Spinal cord (tissue), 10 donors: ENCODE data around the gene PRLH. TPM values are rescaled to one million over a fixed set of nuclear protein-coding genes. Genes with fewer than 3 reads are reported as not detected.

ENCODE experiments used
- DNase-seq, 6 donors: peaks; one replicate each; pipeline versions ENCODE4 v3.0.0 to v3.0.0-alpha.2; 2013 to 2015; ENCODE audit warnings: low spot score in 6 of 6, low read depth in 4 of 6
- H3K27ac ChIP-seq: one replicate; pipeline ENCODE4 v1.5.1; 2013; ENCODE audit warnings: low read depth, low read length, control low read depth
- H3K27me3 ChIP-seq: one replicate; pipeline ENCODE4 v1.6.1; 2013; ENCODE audit warnings: low read length; ENCODE audit not compliant: control insufficient read depth, insufficient read depth
- H3K36me3 ChIP-seq: one replicate; pipeline ENCODE4 v1.6.1; 2013; ENCODE audit warnings: low read length; ENCODE audit not compliant: control insufficient read depth, insufficient read depth
- H3K4me1 ChIP-seq: one replicate; pipeline ENCODE4 v1.6.1; 2013; ENCODE audit warnings: low read length; ENCODE audit not compliant: control insufficient read depth, insufficient read depth
- H3K4me3 ChIP-seq: one replicate; pipeline ENCODE4 v1.5.1; 2013; ENCODE audit warnings: low read depth, low read length, control low read depth
- H3K9me3 ChIP-seq: one replicate; pipeline ENCODE4 v1.6.1; 2013; ENCODE audit warnings: low read length; ENCODE audit not compliant: control insufficient read depth, insufficient read depth
- WGBS: methylation state at CpG from one replicate; pipeline ENCODE4 v1.1.5; 2013; ENCODE audit warnings: missing lambda C conversion rate; ENCODE audit not compliant: insufficient coverage; 5-methylcytosine and 5-hydroxymethylcytosine counted together
- polyA plus RNA-seq, 2 donors: library from polyadenylated mRNA; unstranded; fragments of 120-200 nt; gene quantifications; one replicate each; pipeline ENCODE4 v1.2.1, GENCODE V29; 2013; ENCODE audit not compliant: insufficient read length in 2 of 2
- total RNA-seq, 2 donors: library from RNA; depleted of rRNA in 1 of 2; stranded (reverse); fragments of 120-200 nt in 1 of 2; fragments of >200 nt in 1 of 2; gene quantifications; one replicate each; pipeline versions ENCODE4 v1.2.3 to v1.2.4, GENCODE V29; 2013 to 2014
- donor health status: healthy.

Gene PRLH
- total and polyA plus RNA-seq, 4 donors: not detected

DNA sequence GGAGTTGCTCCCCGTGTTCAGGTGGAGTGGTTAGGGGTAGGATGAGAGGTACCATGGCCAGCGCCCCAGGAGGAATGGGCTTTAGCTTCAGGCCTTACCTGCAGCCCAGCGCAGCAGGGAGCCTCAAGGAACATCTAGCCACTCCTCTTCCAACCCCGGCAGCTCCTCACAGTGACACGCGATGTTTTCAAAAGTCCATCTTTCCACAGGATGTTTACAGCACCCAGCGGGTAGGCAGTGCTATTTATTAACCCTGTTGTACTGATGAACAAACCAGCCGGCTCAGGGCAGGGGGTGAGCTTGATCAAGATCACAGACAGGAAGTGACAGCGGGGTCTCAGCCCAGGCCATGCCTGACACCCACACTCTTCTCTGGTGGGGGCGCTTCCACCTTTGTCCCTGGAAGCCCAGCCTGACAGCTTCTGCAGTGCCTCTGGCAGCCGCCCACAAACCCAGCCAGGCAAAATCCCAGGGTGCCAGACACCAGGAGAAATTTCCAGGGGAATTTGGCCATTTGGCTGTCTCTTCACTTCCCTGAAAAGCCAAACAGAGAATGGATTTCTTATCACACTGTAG lies 18.4 kb upstream of the PRLH start:
- Histone ChIP-seq H3K36me3 (no peaks in the 10 kb centered on the region), H3K4me3 (no peak overlapping the region), H3K27me3 (peaks cover 2% of the 10 kb centered on the region), H3K4me1 (peaks cover 8% of the 10 kb centered on the region), H3K27ac (no peak overlapping the region), H3K9me3 (no peaks in the 10 kb centered on the region)
- 58% methylated on average over 8 of the region's 11 CpGs for WGBS
- peak in 1 of 6 donors; percentile 19 for DNase-seq

GRCh38 chr2:237549216-237549615 lies 17.2 kb upstream of the PRLH start:
- no peak for DNase-seq
- WGBS: 66% methylated on average over 6 of the region's 8 CpGs
- Histone ChIP-seq H3K27me3 (peaks cover 2% of the 10 kb centered on the region), H3K4me3 (no peak overlapping the region), H3K4me1 (peaks cover 8% of the 10 kb centered on the region), H3K9me3 (no peaks in the 10 kb centered on the region), H3K36me3 (no peaks in the 10 kb centered on the region), H3K27ac (no peak overlapping the region)

DNA sequence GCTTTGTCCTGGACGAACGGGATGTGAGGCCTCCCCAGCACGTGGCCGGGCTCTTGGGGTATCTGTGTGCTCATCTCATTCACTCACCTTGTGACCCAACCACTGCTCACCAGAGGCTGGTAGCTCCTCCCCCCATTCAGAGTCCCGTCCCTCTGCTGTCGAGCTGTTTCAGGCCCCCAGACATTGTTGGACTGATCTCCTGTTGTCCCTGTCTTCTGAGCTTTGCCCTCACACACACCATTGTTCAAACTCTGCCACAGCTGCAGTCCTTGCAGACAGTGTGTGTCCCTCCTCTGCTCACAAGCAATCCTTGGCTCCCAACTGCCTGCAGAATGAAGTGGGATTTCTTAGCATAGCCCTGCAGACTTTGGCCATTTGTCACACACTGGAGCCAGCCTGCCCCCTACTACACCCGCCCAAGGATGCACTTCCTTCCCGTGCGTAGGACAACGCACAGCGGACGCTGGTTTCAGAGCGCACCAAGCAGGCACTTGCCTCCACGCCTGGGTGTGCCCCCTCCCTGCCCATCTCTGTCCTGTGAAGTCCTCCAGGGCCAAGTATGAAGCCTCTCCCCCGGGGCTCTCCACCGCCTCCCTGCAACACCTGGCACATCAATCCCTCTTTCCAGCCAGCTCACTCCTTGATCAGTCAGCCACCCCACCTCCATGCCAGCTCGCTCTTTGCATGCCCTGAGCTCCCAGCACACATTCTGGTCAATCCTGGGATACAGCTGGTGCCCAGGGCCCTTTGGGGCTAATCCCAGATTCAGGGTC lies 16.5 kb upstream of the PRLH start:
- Histone ChIP-seq H3K27ac (no peak overlapping the region), H3K36me3 (no peaks in the 10 kb centered on the region), H3K9me3 (no peaks in the 10 kb centered on the region), H3K27me3 (peaks cover 2% of the 10 kb centered on the region), H3K4me1 (peaks cover 8% of the 10 kb centered on the region), H3K4me3 (no peak overlapping the region)
- 72% methylated on average over 17 of the region's 17 CpGs for WGBS
- no peak for DNase-seq

DNA sequence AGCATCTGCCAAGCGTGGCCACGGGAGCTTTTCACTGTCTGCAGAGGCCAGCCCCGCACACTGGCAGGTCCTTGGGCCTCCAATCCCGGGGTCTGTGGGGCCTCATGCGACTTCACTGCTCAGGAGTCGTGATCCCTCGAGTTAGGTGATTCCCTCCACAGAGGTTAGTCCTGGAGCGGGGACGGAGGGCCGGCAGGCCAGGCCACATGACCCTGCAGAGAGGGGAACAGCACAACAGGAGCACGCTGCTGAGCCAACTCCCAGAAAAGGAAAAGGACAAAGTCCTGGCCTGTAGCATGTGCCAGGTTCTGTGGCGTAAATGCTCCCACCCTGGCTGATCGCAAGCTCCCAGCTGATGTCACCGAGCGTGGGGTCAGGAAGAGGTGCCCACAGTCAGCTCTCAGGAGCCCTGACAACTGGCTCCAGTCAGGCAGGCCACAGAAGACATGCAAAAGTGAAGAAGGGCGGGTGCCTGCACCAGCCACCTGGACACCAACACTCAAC lies 15.3 kb upstream of the PRLH start:
- Histone ChIP-seq H3K36me3 (no peaks in the 10 kb centered on the region), H3K27ac (no peak overlapping the region), H3K4me1 (peaks cover 8% of the 10 kb centered on the region), H3K4me3 (no peak overlapping the region), H3K27me3 (peaks cover 2% of the 10 kb centered on the region), H3K9me3 (peaks cover 1% of the 10 kb centered on the region)
- DNase-seq: no peak
- 89% methylated on average over 16 of the region's 16 CpGs for WGBS

GRCh38 chr2:237552908-237553307 lies 13.5 kb upstream of the PRLH start:
- Histone ChIP-seq H3K27me3 (peaks cover 2% of the 10 kb centered on the region), H3K4me3 (no peak overlapping the region), H3K9me3 (peaks cover 1% of the 10 kb centered on the region), H3K27ac (no peak overlapping the region), H3K4me1 (peaks cover 6% of the 10 kb centered on the region), H3K36me3 (no peaks in the 10 kb centered on the region)
- no peak for DNase-seq
- WGBS: 90% methylated on average over 5 of the region's 6 CpGs

DNA sequence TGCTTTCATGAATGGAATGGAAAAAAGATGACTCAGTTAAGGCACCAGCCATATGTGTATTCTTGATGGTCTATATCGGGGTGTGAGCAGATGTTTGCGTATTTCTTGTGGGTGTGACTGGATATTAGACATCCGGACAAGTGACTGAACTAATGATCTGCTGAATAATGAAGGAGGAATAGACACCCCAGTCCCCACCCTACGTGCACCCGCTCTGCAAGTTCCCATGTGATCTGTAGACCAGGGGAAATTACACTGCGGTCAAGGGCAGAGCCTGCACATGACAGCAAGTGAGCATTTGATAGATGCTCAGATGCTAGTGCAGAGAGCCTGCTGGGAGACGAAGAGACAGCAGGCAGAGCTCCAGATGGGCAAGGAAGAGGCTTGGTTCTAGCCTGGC lies 12.4 kb upstream of the PRLH start:
- peaks cover 1% of the 10 kb centered on the region for H3K9me3 ChIP-seq
- H3K4me3 ChIP-seq: no peak overlapping the region
- no peak overlapping the region for H3K27ac ChIP-seq
- H3K4me1 ChIP-seq: peaks cover 7% of the 10 kb centered on the region
- no peaks in the 10 kb centered on the region for H3K36me3 ChIP-seq
- H3K27me3 ChIP-seq: no peaks in the 10 kb centered on the region
- no peak for DNase-seq
- WGBS: 85% methylated on average over 5 of the region's 7 CpGs

DNA sequence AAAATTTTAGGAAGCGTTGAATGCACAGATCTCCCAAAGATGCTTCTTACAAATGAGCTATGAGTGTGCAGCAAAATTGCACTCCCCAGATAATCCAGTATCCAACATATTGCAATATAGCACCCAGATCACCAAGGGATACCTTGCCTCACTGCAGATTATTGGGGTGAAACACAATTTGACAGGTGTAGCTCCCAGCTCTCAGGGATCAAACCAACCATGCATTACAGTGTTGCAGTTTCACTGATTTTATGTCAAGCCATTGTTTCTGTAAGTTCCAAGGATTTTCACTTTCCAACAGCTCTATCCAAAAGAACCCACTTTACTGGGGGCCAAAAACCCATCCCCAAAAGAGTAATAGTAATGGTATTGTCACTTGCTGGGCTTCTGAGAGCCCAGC lies 10.8 kb upstream of the PRLH start:
- no peak for DNase-seq
- WGBS: no CpG with 5 or more reads among the region's 1 CpG
- H3K27me3 ChIP-seq: no peaks in the 10 kb centered on the region
- peaks cover 1% of the 10 kb centered on the region for H3K9me3 ChIP-seq
- H3K4me3 ChIP-seq: no peak overlapping the region
- no peak overlapping the region for H3K27ac ChIP-seq
- peaks cover 11% of the 10 kb centered on the region for H3K4me1 ChIP-seq
- H3K36me3 ChIP-seq: no peaks in the 10 kb centered on the region

GRCh38 chr2:237556773-237557632 lies 9.4 kb upstream of the PRLH start:
- no peak for DNase-seq
- peaks cover 11% of the 10 kb centered on the region for H3K4me1 ChIP-seq
- no peaks in the 10 kb centered on the region for H3K27me3 ChIP-seq
- no peaks in the 10 kb centered on the region for H3K36me3 ChIP-seq
- peaks cover 1% of the 10 kb centered on the region for H3K9me3 ChIP-seq
- H3K4me3 ChIP-seq: no peak overlapping the region
- WGBS: 63% methylated on average over 7 of the region's 11 CpGs
- no peak overlapping the region for H3K27ac ChIP-seq

DNA sequence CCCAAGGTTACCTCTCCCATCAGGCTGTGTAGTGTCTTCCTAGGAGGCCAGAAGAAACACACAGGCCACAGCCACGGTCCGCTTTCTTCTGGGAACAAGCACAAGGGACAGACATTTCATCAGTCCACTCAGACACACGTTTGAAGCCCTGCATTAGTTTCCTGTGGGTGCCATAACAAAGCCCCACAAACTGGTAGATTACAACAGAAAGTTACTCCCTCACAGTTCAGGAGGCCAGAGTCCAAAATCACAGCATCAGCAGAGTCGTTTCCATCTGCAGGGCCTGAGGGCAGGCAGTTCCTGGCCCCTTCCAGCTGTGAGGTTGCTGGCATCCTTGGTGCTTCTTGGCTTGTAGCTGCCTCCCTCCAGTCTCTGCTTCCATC lies 8.8 kb upstream of the PRLH start:
- Histone ChIP-seq H3K36me3 (no peaks in the 10 kb centered on the region), H3K27ac (no peak overlapping the region), H3K27me3 (no peaks in the 10 kb centered on the region), H3K4me3 (no peak overlapping the region), H3K4me1 (peaks cover 11% of the 10 kb centered on the region), H3K9me3 (peaks cover 1% of the 10 kb centered on the region)
- WGBS: 56% methylated on average over 4 of the region's 4 CpGs
- DNase-seq: no peak
